NT2/D1 (cell line): Measurements from ENCODE around the gene APAF1.

Source experiments
- YY1 ChIP-seq: IDR thresholded peaks from 2 replicates; pipeline ENCODE4 v1.6.1; 2011; ENCODE audit not compliant: insufficient read length, insufficient read depth
- ZNF274 ChIP-seq: IDR thresholded peaks from 2 replicates; pipeline ENCODE4 v1.6.1; 2011; ENCODE audit warnings: mild to moderate bottlenecking, low read depth, low read length

DNA sequence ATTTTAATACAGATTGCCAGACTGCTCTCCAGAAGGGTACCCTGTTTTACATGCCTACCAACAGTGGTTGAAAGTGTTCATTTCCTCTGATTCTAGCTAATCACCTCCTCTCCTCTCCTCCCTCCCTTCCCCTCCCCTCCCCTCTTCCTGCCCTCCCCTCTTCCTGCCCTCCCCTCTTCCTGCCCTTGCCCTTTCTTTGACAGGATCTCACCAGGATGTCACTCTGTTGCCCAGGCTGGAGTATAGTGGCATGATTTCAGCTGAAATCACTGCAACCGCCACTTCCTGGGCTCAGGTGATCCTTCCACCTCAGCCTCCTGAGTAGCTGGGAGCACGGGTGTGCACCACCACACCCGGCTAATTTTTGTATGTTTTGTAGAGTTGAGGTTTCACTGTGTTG, 24.7 kb downstream of the APAF1 start:
- TF ChIP-seq YY1: no peak
- no peak for TF ChIP-seq ZNF274
